NCI-H2196 treated with DMSO at 0.1 percent for 48 hours (cell line): ENCODE data around the gene PIEZO1.
"Not testable (repeated sequence)": the region's sequence is repeated elsewhere in the genome, so short reads cannot be mapped to it uniquely, and the experiment has no call there.

Experiments
- DNase-seq: peaks from one replicate; lab custom pipeline; 2025; ENCODE audit not compliant: unreplicated experiment; lab: John Stamatoyannopoulos, UW

Gene PIEZO1

GRCh38 chr16:88805887-88806393 is 20.9 kb upstream of the PIEZO1 start:
- no peak for DNase-seq

- no peak for DNase-seq
Observed at GRCh38 chr16:88805340-88805715, 20.3 kb upstream of the PIEZO1 start.

GRCh38 chr16:88804552-88805339 is 19.7 kb upstream of the PIEZO1 start:
- DNase-seq, result peak; percentile 13

- DNase-seq, result no peak
Observed at GRCh38 chr16:88804173-88804551, 19.1 kb upstream of the PIEZO1 start.

DNA sequence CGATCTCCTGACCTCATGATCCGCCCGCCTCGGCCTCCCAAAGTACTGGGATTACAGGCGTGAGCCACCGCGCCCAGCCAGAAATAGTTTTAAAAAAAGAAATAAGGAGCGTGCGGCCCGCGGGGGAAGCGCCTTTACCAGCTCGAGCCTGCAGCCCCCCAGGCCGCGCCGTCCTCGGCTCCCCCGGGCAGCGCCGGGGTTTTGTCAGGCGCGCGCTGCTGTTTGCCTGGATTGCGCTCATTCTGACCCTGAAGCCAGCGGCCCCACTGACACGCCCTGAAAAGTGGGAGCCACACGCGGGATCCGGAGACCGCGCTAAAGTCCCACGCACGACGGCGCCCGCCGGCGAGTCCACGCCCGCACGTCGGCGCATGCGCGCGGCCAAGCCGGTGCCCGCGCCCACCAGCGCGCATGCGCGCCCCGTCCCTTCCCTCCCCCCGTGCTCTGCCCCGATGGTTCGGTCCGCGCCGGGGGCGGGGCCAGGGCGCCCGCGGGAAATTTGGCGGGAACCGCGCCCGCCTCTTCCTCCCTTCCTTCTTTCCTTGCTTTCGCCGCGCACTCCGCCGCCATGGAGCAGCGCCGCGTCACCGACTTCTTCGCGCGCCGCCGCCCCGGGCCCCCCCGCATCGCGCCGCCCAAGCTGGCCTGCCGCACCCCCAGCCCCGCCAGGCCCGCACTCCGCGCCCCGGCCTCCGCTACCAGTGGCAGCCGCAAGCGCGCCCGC is 18.4 kb upstream of the PIEZO1 start, which contains the start of gene CDT1:
TSS of gene CDT1 (plus strand) at position 526 of the 724 bp plus-strand sequence. CDS start at position 569, 43 bp downstream.
- DNase-seq, result peak; percentile 39

GRCh38 chr16:88800277-88800592 is 15.2 kb upstream of the PIEZO1 start:
- no peak for DNase-seq

GRCh38 chr16:88799569-88800276 is 14.7 kb upstream of the PIEZO1 start:
- no peak for DNase-seq

DNA sequence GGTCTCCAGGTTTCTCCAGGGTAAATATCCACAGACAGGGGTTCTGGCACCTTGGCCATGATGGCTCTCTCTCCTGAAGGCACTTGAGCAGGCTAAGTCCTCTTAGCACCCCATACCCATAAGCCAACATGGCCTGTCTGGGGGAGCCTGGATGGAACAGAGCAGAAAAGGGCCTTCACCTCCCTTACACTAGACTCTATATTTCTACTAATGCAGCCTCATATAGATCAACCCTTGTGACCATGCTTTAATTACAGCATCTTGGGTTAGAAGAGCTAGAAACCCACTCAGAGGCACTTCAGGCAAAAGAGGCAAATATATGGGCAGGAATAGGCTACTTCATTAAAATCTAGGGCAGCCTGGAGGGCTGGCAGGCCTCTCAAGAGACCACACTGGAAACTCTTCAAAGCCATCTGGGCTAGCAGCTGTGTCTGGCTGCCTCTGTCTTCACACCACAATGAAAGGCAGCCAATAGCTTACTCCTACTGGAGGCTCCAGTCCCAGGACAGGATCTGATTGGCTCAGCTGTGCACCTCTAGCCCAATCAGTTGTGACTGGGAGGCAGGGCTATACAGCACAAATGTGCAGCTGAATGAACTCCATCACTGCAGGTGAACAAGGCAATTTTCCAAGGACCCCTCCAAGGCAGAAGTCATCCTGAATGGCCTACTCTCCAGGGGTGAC is 13.9 kb upstream of the PIEZO1 start:
- no peak for DNase-seq

DNA sequence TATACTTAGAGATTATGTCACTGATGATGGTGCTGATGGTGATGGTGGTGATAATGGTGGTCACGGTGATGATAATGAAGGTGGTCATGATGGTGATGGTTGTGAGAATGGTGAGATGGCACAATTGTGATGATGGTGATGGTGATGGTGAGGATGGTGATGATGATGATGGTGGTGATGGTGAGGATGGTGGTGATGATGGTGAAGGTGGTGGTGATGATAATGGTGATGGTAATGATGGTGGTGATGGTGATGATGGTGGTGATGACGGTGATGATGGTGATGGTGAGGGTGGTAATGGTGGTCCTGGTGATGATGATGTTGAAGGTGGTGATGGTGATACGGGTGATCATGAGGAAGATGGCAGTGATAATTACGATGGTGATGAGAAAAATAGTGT is 13.1 kb upstream of the PIEZO1 start:
- DNase-seq, result no peak

GRCh38 chr16:88796278-88796677 is 11.3 kb upstream of the PIEZO1 start:
- no peak for DNase-seq

DNA sequence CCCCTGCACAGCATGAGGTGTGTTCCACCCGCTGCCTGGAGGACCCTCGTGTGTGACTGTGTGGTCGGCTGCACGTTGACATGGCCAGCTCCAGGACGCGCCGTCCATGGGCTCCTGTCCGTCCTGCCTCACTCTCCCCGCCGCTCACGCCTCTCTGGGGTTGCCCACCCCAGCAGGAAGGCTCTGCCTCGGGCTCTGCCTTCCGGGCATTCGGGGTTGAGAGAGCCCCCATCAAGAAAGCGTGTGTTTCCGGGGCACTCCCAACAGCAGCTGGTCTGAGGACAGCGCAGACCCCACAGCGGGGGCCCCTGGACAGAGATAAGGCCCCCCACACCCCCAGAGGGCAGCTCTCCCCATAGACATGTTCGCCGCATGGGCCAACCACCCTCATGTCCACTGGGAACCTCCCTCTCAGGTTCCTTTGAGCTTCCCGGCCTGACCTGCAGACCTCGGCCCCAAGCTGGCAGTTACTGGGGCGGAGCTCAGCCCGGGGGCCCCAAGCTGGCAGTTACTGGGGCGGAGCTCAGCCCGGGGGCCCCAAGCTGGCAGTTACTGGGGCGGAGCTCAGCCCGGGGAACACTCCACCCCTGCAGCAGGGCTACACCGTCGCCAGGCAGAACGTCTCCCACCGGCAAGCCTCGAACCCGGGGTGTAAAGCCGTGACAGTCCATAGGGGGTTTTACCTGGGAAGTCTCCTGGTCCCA is 8.4 kb upstream of the PIEZO1 start:
- DNase-seq, result no peak

DNA sequence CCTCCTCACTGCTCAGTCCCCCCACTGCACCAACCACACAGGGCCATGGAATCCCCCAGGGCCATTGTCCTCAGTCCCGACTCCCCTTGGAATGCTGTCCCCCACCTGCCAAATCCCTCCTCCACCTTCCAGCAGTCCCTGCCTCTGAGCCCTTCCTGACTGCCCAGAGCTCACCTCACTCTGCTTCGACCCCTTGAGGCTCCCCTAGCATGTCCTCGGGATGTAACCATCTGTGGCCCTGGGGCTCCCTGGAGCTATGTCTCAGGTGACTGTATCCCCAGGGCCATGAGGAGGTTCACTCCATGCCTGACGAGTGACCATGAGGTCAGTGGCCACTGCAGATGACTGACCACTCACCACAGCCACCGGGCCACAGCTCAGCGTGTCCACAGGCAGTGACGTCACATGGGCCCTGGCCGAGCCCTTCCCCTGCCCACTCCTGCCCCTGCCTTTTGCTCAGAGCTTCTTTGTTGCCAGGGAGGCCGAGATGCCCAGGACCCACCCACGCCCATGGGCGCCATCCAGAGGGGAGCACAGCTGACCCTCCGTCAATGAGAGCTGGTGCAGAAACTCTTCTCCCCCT is 7.7 kb upstream of the PIEZO1 start:
- DNase-seq, result no peak

DNA sequence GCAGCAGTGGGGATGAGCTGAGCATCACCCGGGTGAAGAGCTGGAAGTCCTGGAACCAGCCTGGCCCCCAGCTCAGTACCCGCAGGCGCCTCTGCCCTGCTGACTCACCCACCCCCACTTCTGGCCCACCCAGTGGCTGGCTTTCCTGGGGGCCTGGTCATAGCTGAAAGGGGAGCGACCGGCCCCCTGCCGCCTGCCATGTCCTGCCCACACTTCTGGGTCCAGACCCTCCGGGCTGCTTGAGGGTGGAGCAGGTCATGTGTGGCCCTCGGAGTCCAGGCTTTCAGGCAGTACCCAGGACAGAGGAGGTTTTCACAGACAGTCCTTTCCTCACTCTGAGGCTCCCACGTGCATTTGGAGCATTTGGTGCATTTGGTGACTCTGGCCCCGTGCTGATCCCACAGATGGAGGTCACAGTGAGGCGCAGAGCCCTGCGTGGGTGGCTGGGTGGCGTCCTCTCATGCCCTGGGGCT is 7.1 kb upstream of the PIEZO1 start:
- no peak for DNase-seq

GRCh38 chr16:88790312-88791211 is 5.5 kb upstream of the PIEZO1 start:
- no peak for DNase-seq

- no peak for DNase-seq
Observed at GRCh38 chr16:88789594-88789993, 4.6 kb upstream of the PIEZO1 start.

- not testable (repeated sequence) for DNase-seq
Observed at GRCh38 chr16:88788749-88789148, 3.7 kb upstream of the PIEZO1 start.

- no peak for DNase-seq
Observed at GRCh38 chr16:88787579-88788314, 2.7 kb upstream of the PIEZO1 start.

- no peak for DNase-seq
Observed at GRCh38 chr16:88784856-88785105, 239 bp downstream of the PIEZO1 start.
